SIG-M5 treated with dmso at 0.1 percent for 504 hours (cell line): Measurements from ENCODE around the gene CCNT2.
A peak's percentile ranks its signal among the peaks of the same experiment; 100 is the strongest.
"Not testable (repeated sequence)": the region's sequence is repeated elsewhere in the genome, so short reads cannot be mapped to it uniquely, and the experiment has no call there.

ENCODE experiments used
- DNase-seq: peaks from one replicate; lab custom pipeline; 2025; ENCODE audit not compliant: unreplicated experiment; lab: John Stamatoyannopoulos, UW

The CCNT2 gene

DNA sequence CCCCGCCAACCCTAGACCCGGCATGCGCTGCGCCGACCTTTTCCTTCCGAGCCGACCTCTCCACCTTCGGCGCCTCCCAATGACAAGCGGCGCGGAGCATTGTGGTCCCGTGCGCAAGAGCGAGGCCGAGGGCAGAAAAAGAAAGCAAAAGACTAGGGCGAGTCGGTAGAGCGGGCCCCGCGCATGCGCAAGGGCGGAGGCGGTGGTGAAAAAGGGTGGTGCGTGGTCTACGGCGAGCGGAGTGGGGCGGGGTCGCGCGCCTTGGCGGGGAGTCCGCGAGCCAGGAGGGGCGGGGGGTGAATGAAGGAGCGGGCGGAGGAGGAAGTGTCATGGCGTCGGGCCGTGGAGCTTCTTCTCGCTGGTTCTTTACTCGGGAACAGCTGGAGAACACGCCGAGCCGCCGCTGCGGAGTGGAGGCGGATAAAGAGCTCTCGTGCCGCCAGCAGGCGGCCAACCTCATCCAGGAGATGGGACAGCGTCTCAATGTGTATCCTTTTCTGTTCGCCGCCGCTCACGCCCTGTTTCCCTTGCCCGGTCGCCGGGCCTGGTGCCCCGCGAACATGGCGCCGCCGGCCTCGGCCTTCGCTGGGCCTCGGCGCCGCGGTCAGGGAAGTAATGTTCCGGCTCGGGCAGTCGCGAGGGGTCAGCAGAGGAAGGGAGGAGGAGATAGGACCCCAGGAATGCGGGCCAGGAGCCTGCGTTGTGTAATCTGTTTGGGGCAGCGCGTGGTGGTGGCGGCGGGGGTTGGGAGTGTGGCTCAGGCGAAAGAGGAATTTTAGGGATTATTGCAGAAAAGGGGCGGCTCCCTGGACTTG, at the start of gene CCNT2:
CCNT2 (plus strand) TSS at position 297 of the 815 bp plus-strand sequence; CDS start at position 330, 33 bp downstream.
- DNase-seq: peak; percentile 100

- DNase-seq: no peak
Observed at GRCh38 chr2:134869946-134870736, 48.5 kb upstream of the CCNT2 start.

DNA sequence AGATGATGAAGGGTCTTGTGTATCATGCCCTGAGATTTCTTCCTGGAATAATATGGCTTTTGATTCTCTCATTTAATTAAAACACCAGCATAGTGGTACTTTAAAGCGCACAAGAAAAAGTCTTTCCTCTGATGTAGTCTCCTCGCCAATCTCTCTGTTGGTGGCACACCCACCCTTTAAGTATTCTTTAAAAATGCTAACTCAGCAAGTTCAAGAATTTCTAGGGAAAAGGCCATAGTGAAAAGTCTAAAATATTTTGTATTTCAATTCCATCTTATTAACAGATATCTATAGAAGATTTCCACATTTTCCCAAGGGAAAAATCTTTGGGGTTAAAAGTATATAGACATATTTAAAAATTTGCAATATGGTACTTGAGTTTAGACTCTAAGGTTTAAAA, 45.5 kb upstream of the CCNT2 start:
- DNase-seq: no peak

- DNase-seq: no peak
Observed at GRCh38 chr2:134875309-134875708, 43.3 kb upstream of the CCNT2 start.

GRCh38 chr2:134882773-134883172, 35.8 kb upstream of the CCNT2 start:
- no peak for DNase-seq

DNA sequence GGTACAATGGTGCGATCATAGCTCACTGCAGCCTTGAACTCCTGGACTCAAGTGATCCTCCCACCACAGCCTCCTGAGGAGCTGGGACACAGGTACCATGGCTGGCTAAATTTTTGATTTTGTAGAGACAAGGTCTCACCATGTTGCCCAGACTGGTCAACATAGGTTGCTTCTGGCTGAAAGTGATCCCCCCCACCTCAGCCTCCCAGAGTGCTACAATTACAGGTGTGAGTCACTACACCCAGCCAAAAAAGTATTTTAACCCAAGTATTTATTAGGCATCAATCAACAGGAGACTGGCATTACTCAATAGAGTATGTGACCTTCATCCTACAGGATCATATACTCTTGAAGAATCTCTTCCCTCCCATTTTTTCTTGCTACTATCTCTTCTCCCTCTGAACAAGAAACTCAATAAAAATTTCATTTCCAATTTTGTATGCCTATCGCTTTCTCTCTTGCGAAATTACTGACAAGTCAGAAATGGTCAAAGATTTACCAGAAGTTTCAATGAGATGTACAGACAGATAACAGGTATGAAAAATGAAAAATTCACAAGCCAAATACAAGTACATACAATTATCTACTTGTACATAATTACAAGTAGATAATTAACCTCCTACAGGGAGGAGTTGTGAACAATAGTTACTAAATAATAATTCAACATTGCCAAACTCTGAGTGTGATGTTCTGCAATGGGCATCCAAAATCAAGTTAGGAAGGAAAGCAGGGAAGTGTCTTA, 34.9 kb upstream of the CCNT2 start:
- DNase-seq: no peak

GRCh38 chr2:134884435-134884834, 34.2 kb upstream of the CCNT2 start:
- no peak for DNase-seq

DNA sequence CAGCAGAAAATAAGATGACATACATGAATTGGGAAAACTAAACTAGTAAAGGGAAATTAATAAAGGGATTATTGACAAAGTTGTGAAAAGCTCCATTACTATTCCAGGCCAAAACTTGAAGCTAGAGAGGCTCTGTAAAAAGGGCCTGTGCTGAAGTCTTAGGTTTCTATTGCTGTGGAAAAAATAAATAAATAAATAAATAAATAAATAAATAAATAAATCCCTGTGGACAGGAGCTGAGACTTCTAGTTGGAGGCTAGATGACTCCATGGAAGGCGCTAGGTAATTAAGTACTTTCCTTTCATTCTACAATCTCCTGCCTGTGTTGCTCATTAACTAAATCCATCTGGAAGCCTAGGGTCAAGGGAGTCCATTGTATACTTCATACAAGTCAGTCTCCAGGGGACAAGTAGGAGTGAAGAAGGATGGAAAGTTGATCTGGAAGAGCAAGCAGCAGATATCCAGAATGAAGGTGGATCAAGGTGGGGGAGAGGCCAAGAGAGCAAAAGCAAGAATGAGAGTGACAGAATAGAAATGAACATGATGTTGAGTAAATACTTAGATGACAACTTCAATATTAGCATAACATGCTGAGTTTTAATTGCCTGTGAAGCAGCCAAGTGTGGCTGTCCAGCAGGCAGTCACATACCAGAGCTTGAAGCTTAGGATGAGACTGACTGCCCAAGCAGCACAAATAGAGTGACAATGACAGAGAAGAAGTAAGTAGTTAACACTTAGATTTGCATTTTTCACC, 26.2 kb upstream of the CCNT2 start:
- DNase-seq: no peak

GRCh38 chr2:134897932-134898331, 20.7 kb upstream of the CCNT2 start:
- DNase-seq: peak; percentile 30

DNA sequence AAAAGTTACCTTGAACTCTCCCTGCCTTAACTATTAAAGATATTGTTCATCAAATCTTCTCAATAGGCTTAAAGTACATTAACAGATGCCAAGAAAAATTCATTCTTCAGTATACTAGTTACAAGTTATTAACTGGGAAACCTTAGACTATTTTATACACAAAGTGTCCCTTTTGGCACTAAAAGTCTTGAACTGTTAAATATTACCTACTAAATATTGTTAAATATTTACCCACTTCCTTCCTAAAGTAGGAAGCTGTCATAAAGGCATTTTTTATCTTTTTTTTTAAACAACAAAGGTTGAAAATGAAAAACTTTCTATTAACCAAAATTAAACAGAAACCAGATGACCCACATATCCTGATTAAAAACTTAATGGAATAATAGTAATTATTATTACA, 19.4 kb upstream of the CCNT2 start:
- no peak for DNase-seq

- DNase-seq: no peak
Observed at GRCh38 chr2:134900151-134900550, 18.5 kb upstream of the CCNT2 start.

DNA sequence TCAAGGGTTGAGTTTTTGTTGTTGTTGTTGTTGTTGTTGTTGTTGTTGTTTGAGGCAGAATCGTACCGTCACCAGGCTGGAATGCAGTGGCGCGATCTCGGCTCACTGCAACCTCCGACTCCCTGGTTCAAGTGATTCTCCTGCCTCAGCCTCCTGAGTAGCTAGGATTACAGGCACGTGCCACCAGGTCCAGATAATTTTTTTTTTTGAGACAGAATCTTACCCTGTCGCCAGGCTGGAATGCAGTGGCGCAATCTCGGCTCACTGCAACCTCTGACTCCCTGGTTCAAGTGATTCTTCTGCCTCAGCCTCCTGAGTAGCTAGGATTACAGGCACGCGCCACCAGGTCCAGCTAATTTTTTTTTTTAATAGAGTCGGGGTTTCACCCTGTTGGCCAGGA, 14.9 kb upstream of the CCNT2 start:
- not testable (repeated sequence) for DNase-seq

GRCh38 chr2:134905168-134905567, 13.5 kb upstream of the CCNT2 start:
- DNase-seq: no peak

- DNase-seq: no peak
Observed at GRCh38 chr2:134906726-134907125, 11.9 kb upstream of the CCNT2 start.

DNA sequence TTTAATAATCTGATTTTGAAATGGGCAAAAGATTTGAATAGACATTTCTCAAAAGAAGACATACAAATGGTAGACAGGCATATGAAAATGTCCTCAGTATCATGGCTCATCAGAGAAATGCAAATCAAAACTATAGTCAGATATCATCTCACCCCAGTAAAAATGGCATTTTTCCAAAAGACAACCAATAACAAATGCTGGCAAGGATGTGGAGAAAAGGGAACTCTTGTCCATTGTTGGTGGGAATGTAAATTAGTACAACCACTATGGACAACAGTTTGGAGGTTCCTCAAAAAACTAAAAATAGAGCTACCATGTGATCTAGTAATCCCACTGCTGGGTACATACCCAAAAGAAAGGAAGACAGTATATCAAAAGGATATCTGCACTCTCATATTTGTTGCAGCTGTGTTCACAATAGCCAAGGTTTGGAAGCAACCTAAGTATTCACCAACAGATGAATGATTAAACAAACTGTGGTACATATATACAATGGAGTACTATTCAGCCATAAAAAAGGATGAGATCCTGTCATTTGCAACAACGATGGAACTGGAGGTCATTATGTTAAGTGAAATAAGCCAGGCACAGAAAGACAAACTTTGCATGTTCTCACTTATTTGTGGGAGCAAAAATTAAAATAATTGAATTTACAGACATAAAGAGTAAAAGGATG, 11.0 kb upstream of the CCNT2 start:
- DNase-seq: not testable (repeated sequence)

GRCh38 chr2:134910763-134911399, 7.7 kb upstream of the CCNT2 start:
- DNase-seq: no peak

DNA sequence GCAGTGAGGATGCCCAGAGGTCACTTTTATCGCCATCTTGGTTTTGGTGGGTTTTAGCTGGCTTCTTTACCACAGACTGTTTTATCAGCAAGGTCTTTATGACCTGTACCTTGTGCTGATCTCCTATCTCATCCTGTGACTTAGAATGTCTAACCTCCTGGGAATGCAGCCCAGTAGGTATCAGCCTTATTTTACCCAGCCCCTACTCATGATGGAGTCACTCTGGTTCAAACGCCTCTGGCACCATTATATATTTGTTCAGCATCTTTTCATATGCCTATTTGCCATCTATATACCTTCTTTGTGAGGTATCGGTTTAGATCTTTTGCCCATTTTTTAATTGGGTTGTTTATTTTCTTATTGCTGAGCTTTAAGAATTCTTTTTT, 7.2 kb upstream of the CCNT2 start:
- DNase-seq: no peak

DNA sequence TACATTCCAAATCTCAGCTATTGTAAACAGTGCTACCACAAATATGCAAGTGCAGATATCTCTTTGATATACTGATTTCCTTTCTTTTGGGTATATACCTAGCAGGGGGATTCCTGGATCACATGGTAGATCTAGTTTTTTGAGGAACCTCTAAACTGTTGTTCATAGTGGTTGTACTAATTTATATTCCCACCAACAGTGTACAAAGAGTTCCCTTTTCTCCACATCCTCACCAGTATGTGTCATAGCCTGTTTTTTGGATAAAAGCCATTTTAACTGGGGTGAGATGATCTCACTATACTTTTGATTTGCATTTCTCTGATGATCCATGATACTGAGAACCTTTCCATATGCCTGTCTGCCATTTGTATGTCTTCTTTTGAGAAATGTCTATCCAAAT, 6.3 kb upstream of the CCNT2 start:
- no peak for DNase-seq

GRCh38 chr2:134917360-134917865, 1.2 kb upstream of the CCNT2 start:
- no peak for DNase-seq
